H1 (cell line): ENCODE measurements around the gene KIN. TPM values are rescaled to one million over a fixed set of nuclear protein-coding genes. Genes with fewer than 3 reads are reported as not detected.

Experiments
- EGR1 ChIP-seq: IDR thresholded peaks from 2 replicates; pipeline ENCODE4 v1.6.1; 2011; ENCODE audit warnings: low read depth, low read length, borderline replicate concordance
- TCF12 ChIP-seq: IDR thresholded peaks from 2 replicates; pipeline ENCODE4 v1.6.1; 2011; ENCODE audit warnings: low read depth, mild to moderate bottlenecking, low read length
- polyA plus RNA-seq, 7 experiments: library from polyadenylated mRNA; depleted of rRNA in 3 of 7; stranded (reverse) in 5 of 7; unstranded in 2 of 7; fragments of >200 nt in 5 of 7; fragments of 200-250 nt in 2 of 7; gene quantifications; 1 replicate in 5 of 7; 2 replicates in 1 of 7; 4 replicates in 1 of 7; pipeline versions ENCODE4 v1.2.1 to v1.2.3, GENCODE V29; 2011 to 2013; ENCODE audit warnings: missing spikeins in 2 of 7, mixed read lengths in 2 of 7
- total RNA-seq: library from RNA; stranded (reverse); fragmentation: NEBNext Ultra II Directional; extraction: Animal tissue kit (Norgen Biotek cat#: 25700); gene quantifications from 2 replicates; pipeline ENCODE4 v1.2.1, GENCODE V29; 2021

KIN gene
- total and polyA plus RNA-seq, 2 of the 8 experiments (the other 6 are each of a cell fraction or from before 2014, with no cell fraction given) = 3.7 to 16.5 TPM

DNA sequence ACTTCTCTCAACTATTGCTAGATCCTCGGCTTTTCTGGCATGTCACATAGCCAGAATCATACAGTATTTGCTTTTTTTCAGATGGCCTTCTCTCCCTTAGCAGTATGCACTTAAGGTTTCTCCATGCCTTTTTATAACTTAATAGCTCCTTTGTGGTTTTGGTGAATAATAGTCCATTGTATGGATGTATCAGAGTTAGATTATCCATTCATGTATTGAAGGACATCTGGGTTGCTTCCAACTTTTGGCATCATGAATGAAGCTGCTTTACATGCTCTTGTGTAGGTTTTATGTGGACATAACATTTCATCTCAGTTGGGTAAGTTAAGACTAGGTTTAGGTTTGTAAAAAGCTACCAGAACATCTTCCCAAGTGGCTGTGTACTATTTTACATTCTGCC, 4.7 kb upstream of the KIN start (continued):
- TF ChIP-seq TCF12 (no peak), EGR1 (no peak)
